Smooth muscle cell (in vitro differentiated cells): Measurements from ENCODE around the gene SHOX. TPM values are rescaled to one million over a fixed set of nuclear protein-coding genes. Genes with fewer than 3 reads are reported as not detected.
"Not testable (repeated sequence)": the region's sequence is repeated elsewhere in the genome, so short reads cannot be mapped to it uniquely, and the experiment has no call there.

Experiments
- DNase-seq: peaks from one replicate; lab custom pipeline; 2025; ENCODE audit not compliant: unreplicated experiment; lab: John Stamatoyannopoulos, UW
- H2AFZ ChIP-seq: fragments of 200-600 bp; sonication (generic); 2 replicates; pipeline ENCODE4 v1.6.0; 2016; ENCODE audit warnings: antibody characterized with exemption, low read depth, mild to moderate bottlenecking
- H3F3A ChIP-seq: fragments of 200-600 bp; sonication (generic); 2 replicates; pipeline ENCODE4 v1.6.0; 2017; ENCODE audit warnings: antibody characterized with exemption, low read depth
- H3K27ac ChIP-seq: fragments of 200-600 bp; sonication (generic); 2 replicates; pipeline ENCODE4 v1.5.1; 2016; ENCODE audit warnings: low read depth, mild to moderate bottlenecking
- H3K27me3 ChIP-seq: fragments of 200-600 bp; sonication (generic); 2 replicates; pipeline ENCODE4 v1.6.1; 2016; ENCODE audit warnings: low read depth, mild to moderate bottlenecking
- H3K36me3 ChIP-seq: fragments of 200-600 bp; sonication (generic); 2 replicates; pipeline ENCODE4 v1.5.1; 2016; ENCODE audit warnings: low read depth
- H3K4me1 ChIP-seq: fragments of 200-600 bp; sonication (generic); 2 replicates; pipeline ENCODE4 v1.5.1; 2016; ENCODE audit warnings: low read depth
- H3K4me2 ChIP-seq: fragments of 200-600 bp; sonication (generic); 2 replicates; pipeline ENCODE4 v1.6.0; 2016; ENCODE audit warnings: mild to moderate bottlenecking
- H3K4me3 ChIP-seq: fragments of 200-600 bp; sonication (generic); 2 replicates; pipeline ENCODE4 v1.5.1; 2016; ENCODE audit warnings: mild to moderate bottlenecking
- H3K79me2 ChIP-seq: fragments of 200-600 bp; sonication (generic); 2 replicates; pipeline ENCODE4 v1.6.0; 2016; ENCODE audit warnings: low read depth, mild to moderate bottlenecking
- H3K9ac ChIP-seq: fragments of 200-600 bp; sonication (generic); 2 replicates; pipeline ENCODE4 v1.6.0; 2016; ENCODE audit warnings: low read depth
- H3K9me3 ChIP-seq: fragments of 200-600 bp; sonication (generic); replicated peaks from 2 replicates; pipeline ENCODE4 v1.5.1; 2016; ENCODE audit warnings: low read depth
- H4K20me1 ChIP-seq: fragments of 200-600 bp; sonication (generic); 2 replicates; pipeline ENCODE4 v1.6.0; 2016; ENCODE audit warnings: low read depth
- CTCF ChIP-seq: fragments of 200-600 bp; sonication (generic); IDR thresholded peaks from 2 replicates; pipeline ENCODE4 v1.5.1; 2017; ENCODE audit warnings: borderline replicate concordance, mild to moderate bottlenecking, antibody characterized with exemption; ENCODE audit not compliant: insufficient read depth, poor library complexity, severe bottlenecking
- WGBS: methylation state at CpG from one replicate; pipeline ENCODE4 v1.1.7; 2016; ENCODE audit warnings: low lambda C conversion rate; 5-methylcytosine and 5-hydroxymethylcytosine counted together
- polyA plus RNA-seq: library from polyadenylated mRNA; unstranded; fragments of >200 nt; fragmentation: Nextera tagmentation; extraction: Ambion mirVana; gene quantifications from 2 replicates; pipeline ENCODE4 v1.2.1, GENCODE V29; 2016
- total RNA-seq: library from RNA; depleted of rRNA; stranded (reverse); fragments of >200 nt; gene quantifications from 2 replicates; pipeline ENCODE4 v1.2.3, GENCODE V29; 2014

Gene SHOX
- total and polyA plus RNA-seq, 2 experiments from 2014 or later: not detected

GRCh38 chrX:599837-600715, 30.5 kb upstream of the SHOX start:
- H3F3A ChIP-seq: no peaks in the 10 kb centered on the region
- no peak for DNase-seq
- H3K4me3 ChIP-seq: no peak overlapping the region
- WGBS: 75% methylated on average over 18 of the region's 18 CpGs
- no peak overlapping the region for H3K9ac ChIP-seq
- no peaks in the 10 kb centered on the region for H3K36me3 ChIP-seq
- no peaks in the 10 kb centered on the region for H3K27me3 ChIP-seq
- H2AFZ ChIP-seq: no peak overlapping the region
- no peak overlapping the region for H3K27ac ChIP-seq
- H3K4me2 ChIP-seq: no peak overlapping the region
- no peaks in the 10 kb centered on the region for H3K9me3 ChIP-seq
- no peaks in the 10 kb centered on the region for H4K20me1 ChIP-seq
- TF ChIP-seq CTCF: no peak
- H3K79me2 ChIP-seq: no peaks in the 10 kb centered on the region
- H3K4me1 ChIP-seq: no peaks in the 10 kb centered on the region

GRCh38 chrX:603029-603428, 27.6 kb upstream of the SHOX start:
- not testable (repeated sequence) for H3K4me3 ChIP-seq, DNase-seq
- WGBS: 91% methylated on average over 9 of the region's 9 CpGs

GRCh38 chrX:604616-605015, 26.0 kb upstream of the SHOX start:
- not testable (repeated sequence) for H3K36me3 ChIP-seq, H3K27me3 ChIP-seq, H3K4me2 ChIP-seq, H4K20me1 ChIP-seq, H2AFZ ChIP-seq, H3K9ac ChIP-seq, H3K79me2 ChIP-seq, H3F3A ChIP-seq, DNase-seq, H3K4me3 ChIP-seq, H3K27ac ChIP-seq, H3K9me3 ChIP-seq, H3K4me1 ChIP-seq

More at GRCh38 chrX:603029-603428, 27.6 kb upstream of the SHOX start:
- H3K4me2 ChIP-seq, H3K9me3 ChIP-seq, H3K9ac ChIP-seq, H3K36me3 ChIP-seq, H4K20me1 ChIP-seq, H2AFZ ChIP-seq, H3K27ac ChIP-seq, H3K79me2 ChIP-seq, H3F3A ChIP-seq, H3K27me3 ChIP-seq, H3K4me1 ChIP-seq: not testable (repeated sequence)

GRCh38 chrX:608088-608487, 22.5 kb upstream of the SHOX start:
- H3K27ac ChIP-seq, H3K79me2 ChIP-seq, H3K9me3 ChIP-seq, H2AFZ ChIP-seq, H3K4me1 ChIP-seq, H3K36me3 ChIP-seq, H3F3A ChIP-seq, H3K9ac ChIP-seq, H4K20me1 ChIP-seq, H3K4me3 ChIP-seq, DNase-seq, H3K27me3 ChIP-seq, H3K4me2 ChIP-seq: not testable (repeated sequence)
- WGBS: 81% methylated on average over 2 of the region's 3 CpGs

GRCh38 chrX:614136-614535, 16.5 kb upstream of the SHOX start:
- no peaks in the 10 kb centered on the region for H3F3A ChIP-seq
- H3K36me3 ChIP-seq: no peaks in the 10 kb centered on the region
- H3K4me1 ChIP-seq: no peaks in the 10 kb centered on the region
- no peak overlapping the region for H3K27ac ChIP-seq
- no peak overlapping the region for H2AFZ ChIP-seq
- WGBS: 86% methylated on average over 5 of the region's 5 CpGs
- H3K4me2 ChIP-seq: no peak overlapping the region
- no peak overlapping the region for H3K4me3 ChIP-seq
- no peaks in the 10 kb centered on the region for H3K9me3 ChIP-seq
- H3K27me3 ChIP-seq: peaks cover 26% of the 10 kb centered on the region
- no peak for TF ChIP-seq CTCF
- DNase-seq: no peak
- H3K79me2 ChIP-seq: no peaks in the 10 kb centered on the region
- no peaks in the 10 kb centered on the region for H4K20me1 ChIP-seq
- H3K9ac ChIP-seq: no peak overlapping the region
